Chondrocyte (in vitro differentiated cells): ENCODE measurements around the gene BCAT1. TPM values are rescaled to one million over a fixed set of nuclear protein-coding genes. Genes with fewer than 3 reads are reported as not detected.
A peak's percentile ranks its signal among the peaks of the same experiment; 100 is the strongest.

ENCODE experiments used
- DNase-seq: peaks from one replicate; pipeline ENCODE4 v3.0.0; 2021; ENCODE audit warnings: mixed read lengths, low spot score
- H3K27ac Mint-ChIP-seq: one replicate; pipeline ENCODE4 v1.8.0; 2021; ENCODE audit warnings: mild to moderate bottlenecking, moderate library complexity, mixed read lengths; ENCODE audit not compliant: unreplicated experiment
- H3K27me3 Mint-ChIP-seq: 2 replicates; pipeline ENCODE4 v1.8.0; 2021; ENCODE audit warnings: low read depth, mixed read lengths
- H3K36me3 Mint-ChIP-seq: 2 replicates; pipeline ENCODE4 v1.8.0; 2021; ENCODE audit warnings: low read depth, mixed read lengths
- H3K4me1 Mint-ChIP-seq: 2 replicates; pipeline ENCODE4 v1.8.0; 2021; ENCODE audit warnings: low read depth, mild to moderate bottlenecking, mixed read lengths
- H3K4me3 Mint-ChIP-seq: one replicate; pipeline ENCODE4 v1.8.0; 2021; ENCODE audit warnings: mild to moderate bottlenecking, moderate library complexity, mixed read lengths; ENCODE audit not compliant: unreplicated experiment
- H3K9me3 Mint-ChIP-seq: 2 replicates; pipeline ENCODE4 v1.8.0; 2021; ENCODE audit warnings: low read depth, mixed read lengths
- CTCF ChIP-seq: fragments of 200-600 bp; sonication (generic); IDR thresholded peaks from 2 replicates; pipeline ENCODE4 v1.5.0; 2021; ENCODE audit warnings: antibody characterized with exemption, mild to moderate bottlenecking, moderate library complexity
- total RNA-seq: library from RNA; stranded (reverse); gene quantifications from 3 replicates; pipeline ENCODE4 v1.2.1, GENCODE V29; 2021

Gene BCAT1
- total RNA-seq, 1 donor from 2014 or later = 240 TPM

- TF ChIP-seq CTCF = no peak
These were observed 50.7 kb downstream of the BCAT1 start for GRCh38 chr12:24898185-24898584.

DNA sequence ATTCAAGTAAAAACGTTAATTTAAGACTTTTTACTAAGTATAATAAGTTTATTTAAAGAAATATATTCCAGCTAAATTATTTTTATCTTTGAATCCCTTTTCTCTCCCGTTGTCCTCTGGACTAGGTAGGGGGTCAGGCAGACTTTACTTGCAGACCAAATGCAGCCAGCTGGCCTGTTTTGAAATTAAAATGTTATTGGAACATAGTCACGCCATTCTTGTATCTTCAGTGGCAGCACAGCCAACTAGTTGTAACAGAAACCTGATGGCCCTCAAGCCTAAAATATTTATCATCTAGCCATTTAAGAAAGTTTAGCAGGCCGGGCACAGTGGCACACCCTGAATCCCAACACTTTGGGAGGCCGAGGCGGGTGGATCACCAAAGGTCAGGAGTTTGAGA, 52.7 kb downstream of the BCAT1 start:
- H3K4me3 Mint-ChIP-seq = no peak overlapping the region
- no peaks in the 10 kb centered on the region for H3K27me3 Mint-ChIP-seq
- peaks cover 53% of the 10 kb centered on the region for H3K4me1 Mint-ChIP-seq
- peaks cover 18% of the 10 kb centered on the region for H3K36me3 Mint-ChIP-seq
- no peaks in the 10 kb centered on the region for H3K9me3 Mint-ChIP-seq
- no peak for TF ChIP-seq CTCF
- peak overlapping the region; percentile 54 for H3K27ac Mint-ChIP-seq
- no peak for DNase-seq

More at GRCh38 chr12:24898185-24898584, 50.7 kb downstream of the BCAT1 start:
- Mint-ChIP-seq H3K9me3 (no peaks in the 10 kb centered on the region), H3K27ac (peak overlapping the region; percentile 66), H3K36me3 (peaks cover 13% of the 10 kb centered on the region), H3K27me3 (no peaks in the 10 kb centered on the region), H3K4me1 (peaks cover 72% of the 10 kb centered on the region), H3K4me3 (no peak overlapping the region)
- DNase-seq = no peak

DNA sequence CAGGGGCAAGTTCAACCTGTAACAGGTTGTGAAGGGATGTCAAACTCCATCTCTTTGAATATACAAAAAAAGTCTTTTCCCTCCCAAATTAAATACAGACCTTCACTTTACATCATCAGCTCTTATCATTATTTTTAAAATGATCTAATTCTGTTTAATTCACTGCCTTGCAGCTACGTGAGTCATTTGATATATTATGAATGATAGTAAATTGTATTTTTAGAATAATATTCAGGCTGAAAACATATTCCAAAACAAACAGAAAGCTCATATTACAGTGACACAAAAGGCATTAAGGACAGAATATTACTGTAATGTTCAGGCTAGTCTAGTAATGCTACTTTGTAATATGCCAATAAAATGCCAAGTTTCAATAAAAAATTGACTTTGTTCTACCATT, 53.3 kb downstream of the BCAT1 start:
- DNase-seq = no peak
- Mint-ChIP-seq H3K27ac (peak overlapping the region; percentile 77), H3K36me3 (peaks cover 19% of the 10 kb centered on the region), H3K9me3 (no peaks in the 10 kb centered on the region), H3K4me1 (peaks cover 47% of the 10 kb centered on the region), H3K27me3 (no peaks in the 10 kb centered on the region), H3K4me3 (no peak overlapping the region)
- TF ChIP-seq CTCF = no peak

DNA sequence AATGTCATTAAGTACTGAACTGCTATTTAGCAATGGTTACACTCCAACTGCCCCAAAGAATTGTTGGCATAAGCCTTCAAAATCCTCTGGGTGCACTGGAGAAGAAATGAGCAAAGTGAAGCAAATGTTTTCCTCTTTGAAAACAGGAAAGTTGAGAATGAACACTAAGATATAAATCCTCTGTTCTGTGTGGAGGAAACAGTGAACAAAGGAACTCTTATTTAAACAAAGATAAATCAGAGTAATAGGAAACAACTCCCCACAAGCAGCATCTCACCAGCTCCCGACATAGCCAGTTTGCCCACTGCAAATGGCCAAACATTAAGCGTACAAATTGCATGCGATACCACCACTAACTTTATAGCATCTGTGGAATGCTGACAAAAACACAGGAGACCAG, 54.0 kb downstream of the BCAT1 start:
- Mint-ChIP-seq H3K9me3 (no peaks in the 10 kb centered on the region), H3K27me3 (no peaks in the 10 kb centered on the region), H3K4me3 (no peak overlapping the region), H3K36me3 (peaks cover 19% of the 10 kb centered on the region), H3K27ac (peak overlapping the region; percentile 77), H3K4me1 (peaks cover 43% of the 10 kb centered on the region)
- DNase-seq = no peak
- TF ChIP-seq CTCF = no peak

GRCh38 chr12:24890048-24890803, 58.7 kb downstream of the BCAT1 start:
- Mint-ChIP-seq H3K4me1 (peaks cover 11% of the 10 kb centered on the region), H3K27me3 (no peaks in the 10 kb centered on the region), H3K36me3 (peaks cover 13% of the 10 kb centered on the region), H3K9me3 (no peaks in the 10 kb centered on the region), H3K4me3 (no peak overlapping the region), H3K27ac (no peak overlapping the region)
- TF ChIP-seq CTCF = no peak
- DNase-seq = no peak
